Endothelial cell of umbilical vein (primary cell): ENCODE data around the gene HES3. TPM values are rescaled to one million over a fixed set of nuclear protein-coding genes. Genes with fewer than 3 reads are reported as not detected.

Source experiments
- BruUV-seq: library from RNA; stranded (reverse); fragments of 400-500 nt; replicated peaks from 2 replicates; lab custom pipeline; 2021; lab: Mats Ljungman, UMichigan
- CTCF ChIA-PET: fragments of 300-600, 350-600 bp; sonication (Branson Sonifier 250); formaldehyde crosslinking; loops from one replicate; lab custom pipeline; 2021; ENCODE audit warnings: antibody characterized with exemption, inconsistent platforms; lab: Charles Lee
- POLR2A ChIA-PET: fragments of 300-600, 350-600 bp; sonication (Branson Sonifier 250); formaldehyde crosslinking; loops from one replicate; lab custom pipeline; 2021; ENCODE audit warnings: antibody characterized with exemption, inconsistent platforms; lab: Charles Lee
- DNase-seq: peaks from one replicate; pipeline ENCODE4 v3.0.0-alpha.2; 2011; ENCODE audit warnings: low read depth, low spot score
- FAIRE-seq: peaks from 2 replicates; lab custom pipeline; 2011; peaks lifted over from hg19 to GRCh38; lab: Jason Lieb, UNC
- H2AFZ ChIP-seq: 2 replicates; pipeline ENCODE4 v1.6.0; 2012; ENCODE audit warnings: low read depth, low read length, control low read depth, inconsistent platforms
- H3K27ac ChIP-seq: 2 replicates; pipeline ENCODE4 v1.5.1; 2011; ENCODE audit warnings: low read depth, mild to moderate bottlenecking, control low read depth, low read length, moderate library complexity; ENCODE audit not compliant: insufficient read depth
- H3K27me3 ChIP-seq, 2 experiments: 2 replicates each; pipeline versions ENCODE4 v1.6.0 to v1.6.1; 2011; ENCODE audit warnings: low read length in 2 of 2, mixed read lengths in 1 of 2; ENCODE audit not compliant: control insufficient read depth in 2 of 2, insufficient read depth in 2 of 2
- H3K36me3 ChIP-seq, 2 experiments: 2 replicates in 1 of 2; 3 replicates in 1 of 2; pipeline ENCODE4 v1.5.1; 2011; ENCODE audit warnings: low read length in 2 of 2, mild to moderate bottlenecking in 1 of 2, moderate library complexity in 1 of 2; ENCODE audit not compliant: control insufficient read depth in 2 of 2, insufficient read depth in 2 of 2; ENCODE audit errors: extremely low read depth in 1 of 2
- H3K4me1 ChIP-seq: 3 replicates; pipeline ENCODE4 v1.5.1; 2011; ENCODE audit warnings: mild to moderate bottlenecking, low read length; ENCODE audit not compliant: control insufficient read depth, insufficient read depth; ENCODE audit errors: extremely low read depth
- H3K4me2 ChIP-seq: 2 replicates; pipeline ENCODE4 v1.6.1; 2011; ENCODE audit warnings: low read length, control low read depth, mixed read lengths; ENCODE audit not compliant: insufficient read depth
- H3K4me3 ChIP-seq, 3 experiments: fragments of 200-600 bp in 1 of 3; sonication (generic), shearing (Covaris generic) in 1 of 3; replicated peaks in 1 of 3; 2 replicates each; pipeline ENCODE4 v1.5.1; 2011 to 2016; ENCODE audit warnings: control low read depth in 3 of 3, low read length in 3 of 3, mild to moderate bottlenecking in 2 of 3, inconsistent platforms in 1 of 3, low read depth in 1 of 3, moderate library complexity in 1 of 3; ENCODE audit not compliant: insufficient read depth in 1 of 3
- H3K79me2 ChIP-seq: 2 replicates; pipeline ENCODE4 v1.6.0; 2012; ENCODE audit warnings: low read length, inconsistent platforms; ENCODE audit not compliant: control insufficient read depth, insufficient read depth
- H3K9ac ChIP-seq: replicated peaks from 2 replicates; pipeline ENCODE3; 2011; ENCODE audit warnings: low read length, control low read depth; ENCODE audit not compliant: insufficient read depth; ENCODE audit errors: extremely low read depth
- H3K9me1 ChIP-seq: replicated peaks from 3 replicates; pipeline ENCODE4 v1.6.0; 2011; ENCODE audit warnings: mild to moderate bottlenecking, low read length; ENCODE audit not compliant: control insufficient read depth, insufficient read depth; ENCODE audit errors: extremely low read depth
- H3K9me3 ChIP-seq: replicated peaks from 2 replicates; pipeline ENCODE4 v1.5.1; 2012; ENCODE audit warnings: low read length, inconsistent platforms; ENCODE audit not compliant: control insufficient read depth, insufficient read depth
- H4K20me1 ChIP-seq: replicated peaks from 2 replicates; pipeline ENCODE3; 2011; ENCODE audit warnings: mild to moderate bottlenecking, low read length; ENCODE audit not compliant: control insufficient read depth, insufficient read depth; ENCODE audit errors: extremely low read depth
- CTCF ChIP-seq, 2 donors: IDR thresholded peaks; 1 replicate in 1 of 2; 2 replicates in 1 of 2; pipeline ENCODE4 v1.5.1; 2011; ENCODE audit warnings: low read length in 2 of 2, mild to moderate bottlenecking in 2 of 2, moderate library complexity in 2 of 2, control low read depth in 1 of 2, inconsistent platforms in 1 of 2, low read depth in 1 of 2; ENCODE audit not compliant: insufficient read depth in 1 of 2; ENCODE audit errors: extremely low read depth in 1 of 2
- EZH2 ChIP-seq: IDR thresholded peaks from 2 replicates; pipeline ENCODE4 v1.6.1; 2012; ENCODE audit warnings: borderline replicate concordance, low read depth, mild to moderate bottlenecking, moderate library complexity, low read length, inconsistent platforms; ENCODE audit not compliant: severe bottlenecking
- FOS ChIP-seq: IDR thresholded peaks from 2 replicates; pipeline ENCODE4 v1.6.1; 2011; ENCODE audit warnings: mild to moderate bottlenecking, low read length, moderate library complexity, borderline replicate concordance; ENCODE audit not compliant: insufficient read depth
- GATA2 ChIP-seq: IDR thresholded peaks from 2 replicates; pipeline ENCODE4 v1.7.0; 2011; ENCODE audit warnings: low read depth, mild to moderate bottlenecking, moderate library complexity, mixed read lengths, low read length; ENCODE audit not compliant: insufficient read length, insufficient read depth
- JUN ChIP-seq: IDR thresholded peaks from 2 replicates; pipeline ENCODE4 v1.6.1; 2011; ENCODE audit warnings: borderline replicate concordance, low read depth; ENCODE audit not compliant: insufficient read length, insufficient read depth
- MAX ChIP-seq: IDR thresholded peaks from 2 replicates; pipeline ENCODE4 v1.6.1; 2011; ENCODE audit not compliant: insufficient read depth, insufficient read length
- MYC ChIP-seq: IDR thresholded peaks from one replicate; pipeline ENCODE4 v1.6.1; 2011; ENCODE audit warnings: mild to moderate bottlenecking, low read depth, low read length
- POLR2A ChIP-seq: IDR thresholded peaks from 2 replicates; pipeline ENCODE4 v1.6.1; 2012; ENCODE audit warnings: low read depth, mild to moderate bottlenecking, control low read depth, low read length
- POLR2AphosphoS5 ChIP-seq: IDR thresholded peaks from 2 replicates; pipeline ENCODE4 v1.6.1; 2012; ENCODE audit warnings: low read depth, mild to moderate bottlenecking, control low read depth, low read length, moderate library complexity; ENCODE audit not compliant: insufficient read depth
- dilution Hi-C: fragments of 300-500 bp; cut with MboI; formaldehyde crosslinking; loops from one replicate; pipeline ENCODE4 v1.15.0; 2019; ENCODE audit warnings: low sequenced_read_pairs; ENCODE audit not compliant: extremely low pct_ligation_motif_present
- intact Hi-C: fragments of 100-400 bp; cut with micrococcal nuclease; formaldehyde crosslinking; loops from one replicate; pipeline ENCODE4 v1.10.0; 2022
- polyA plus RNA-seq, 4 experiments: library from polyadenylated mRNA; depleted of rRNA in 3 of 4; stranded (reverse) in 3 of 4; unstranded in 1 of 4; fragments of >200 nt; gene quantifications; 2 replicates each; pipeline versions ENCODE4 v1.2.1 to v1.2.3, GENCODE V29; 2011 to 2012; ENCODE audit warnings: missing spikeins in 1 of 4
- total RNA-seq: library from RNA; stranded (reverse); gene quantifications from 2 replicates; pipeline ENCODE4 v1.2.3, GENCODE V29; 2021

The HES3 gene
- total and polyA plus RNA-seq, 2 donors (not counting 3 experiments of a cell fraction or from before 2014, with no cell fraction given): not detected

GRCh38 chr1:6263716-6264115 lies 19.7 kb downstream of the HES3 start:
- no peak overlapping the region for H3K9ac ChIP-seq
- H2AFZ ChIP-seq: no peak overlapping the region
- H3K27ac ChIP-seq: no peak overlapping the region
- H3K79me2 ChIP-seq: no peaks in the 10 kb centered on the region
- no peaks in the 10 kb centered on the region for H3K9me1 ChIP-seq
- H3K27me3 ChIP-seq: no peaks in the 10 kb centered on the region
- FAIRE-seq: no peak
- no peak overlapping the region for H3K4me2 ChIP-seq
- no peaks in the 10 kb centered on the region for H3K36me3 ChIP-seq
- intact Hi-C loops (loop anchor here (5.0 kb wide), 2 partner anchors 79 to 159 kb away; partner anchors contain the start of gene ESPN), dilution Hi-C loops (no loop called here)
- no peak for TF ChIP-seq CTCF (IDR thresholded peaks at IDR 0.05; ENCODE audit: extremely low read depth in 1 of 2, insufficient read depth in 1 of 2, low read depth in 1 of 2, low read length in 2 of 2)
- no peak for TF ChIP-seq JUN
- TF ChIP-seq GATA2: no peak
- no peak for TF ChIP-seq POLR2A
- TF ChIP-seq MAX: no peak
- TF ChIP-seq MYC: no peak
- TF ChIP-seq POLR2AphosphoS5: no peak
- TF ChIP-seq FOS: no peak
- no peak for TF ChIP-seq EZH2
- H4K20me1 ChIP-seq: no peaks in the 10 kb centered on the region
- CTCF ChIA-PET: interaction anchor here (1.2 kb wide), 1 partner anchor 18 kb away, joined by 3 read pairs; no protein-coding TSS in a partner anchor
- H3K9me3 ChIP-seq: no peaks in the 10 kb centered on the region
- H3K4me1 ChIP-seq: no peaks in the 10 kb centered on the region
- no TSS peak for BruUV-seq
- POLR2A ChIA-PET: no interaction called here
- DNase-seq: no peak
- H3K4me3 ChIP-seq: no peak overlapping the region
